GM12892 (cell line): ENCODE measurements around the gene KIF4B.

Experiments used
- POLR2A ChIP-seq: IDR thresholded peaks from 2 replicates; pipeline ENCODE4 v1.6.1; 2011; ENCODE audit warnings: low read depth, low read length, control low read depth
- POLR2AphosphoS5 ChIP-seq: IDR thresholded peaks from 2 replicates; pipeline ENCODE4 v1.6.1; 2011; ENCODE audit warnings: low read depth, low read length, control low read depth

- TF ChIP-seq POLR2A (no peak), POLR2AphosphoS5 (no peak)
Observed at GRCh38 chr5:155010881-155011280, 2.7 kb upstream of the KIF4B start.
